ENCODE results near the gene KSR2. TPM values are rescaled to one million over a fixed set of nuclear protein-coding genes. Genes with fewer than 3 reads are reported as not detected.
"Not testable (repeated sequence)": the region's sequence is repeated elsewhere in the genome, so short reads cannot be mapped to it uniquely, and the experiment has no call there.

The KSR2 gene
- total and polyA plus RNA-seq, 3 donors from 2014 or later: 2.4 to 3.8 (median 2.4) TPM

DNA sequence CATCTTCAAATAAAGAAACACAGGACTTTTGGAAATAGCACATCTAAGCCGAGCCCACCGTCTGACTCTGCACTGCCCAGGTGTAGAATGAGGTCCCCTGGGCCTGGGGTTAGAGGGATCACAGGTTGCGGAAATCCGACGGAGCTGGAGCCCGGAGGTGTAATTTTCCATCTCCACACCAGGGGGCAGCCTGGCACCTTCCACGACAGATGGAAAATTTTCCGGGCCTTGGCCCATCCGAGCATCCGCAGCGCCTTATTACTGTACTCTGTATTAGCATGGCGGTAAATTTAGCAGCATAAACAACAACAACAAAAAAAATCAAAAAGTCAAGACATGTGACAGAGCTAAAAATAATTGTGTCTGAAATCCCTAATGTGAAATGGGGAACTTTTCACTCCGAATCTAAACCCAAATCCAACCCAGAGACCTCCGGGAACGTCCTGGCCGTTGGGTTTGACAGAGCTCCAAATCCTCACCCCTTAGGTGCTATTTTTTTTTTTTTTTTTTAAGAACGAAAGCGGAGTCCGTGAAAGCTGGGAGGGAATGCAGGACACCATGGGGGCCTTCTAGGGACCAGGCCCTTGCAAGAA lies 93.9 kb downstream of the KSR2 start:
- Histone ChIP-seq H3K4me3 (no peak overlapping the region), H3K36me3 (ENCODE audit: low read depth, missing control alignments) (no peaks in the 10 kb centered on the region), H3K9me3 (no peaks in the 10 kb centered on the region), H3K27ac (no peak overlapping the region), H3K4me1 (peaks cover 4% of the 10 kb centered on the region), H3K27me3 (no peaks in the 10 kb centered on the region)
- peak; percentile 84 for DNase-seq
- intact Hi-C loops (cut with DNase I; ENCODE audit: low total_unique reads): no loop called here
- TF ChIP-seq, protein P1, sequence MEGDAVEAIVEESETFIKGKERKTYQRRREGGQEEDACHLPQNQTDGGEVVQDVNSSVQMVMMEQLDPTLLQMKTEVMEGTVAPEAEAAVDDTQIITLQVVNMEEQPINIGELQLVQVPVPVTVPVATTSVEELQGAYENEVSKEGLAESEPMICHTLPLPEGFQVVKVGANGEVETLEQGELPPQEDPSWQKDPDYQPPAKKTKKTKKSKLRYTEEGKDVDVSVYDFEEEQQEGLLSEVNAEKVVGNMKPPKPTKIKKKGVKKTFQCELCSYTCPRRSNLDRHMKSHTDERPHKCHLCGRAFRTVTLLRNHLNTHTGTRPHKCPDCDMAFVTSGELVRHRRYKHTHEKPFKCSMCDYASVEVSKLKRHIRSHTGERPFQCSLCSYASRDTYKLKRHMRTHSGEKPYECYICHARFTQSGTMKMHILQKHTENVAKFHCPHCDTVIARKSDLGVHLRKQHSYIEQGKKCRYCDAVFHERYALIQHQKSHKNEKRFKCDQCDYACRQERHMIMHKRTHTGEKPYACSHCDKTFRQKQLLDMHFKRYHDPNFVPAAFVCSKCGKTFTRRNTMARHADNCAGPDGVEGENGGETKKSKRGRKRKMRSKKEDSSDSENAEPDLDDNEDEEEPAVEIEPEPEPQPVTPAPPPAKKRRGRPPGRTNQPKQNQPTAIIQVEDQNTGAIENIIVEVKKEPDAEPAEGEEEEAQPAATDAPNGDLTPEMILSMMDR (IDR thresholded peaks at IDR 0.05): peak; percentile 80 to 94 (median 93)
- no peak for TF ChIP-seq POLR2A (IDR thresholded peaks at IDR 0.05)
- WGBS, 2 donors: 11 to 17% methylated on average over 18 to 19 of the region's 19 CpGs

DNA sequence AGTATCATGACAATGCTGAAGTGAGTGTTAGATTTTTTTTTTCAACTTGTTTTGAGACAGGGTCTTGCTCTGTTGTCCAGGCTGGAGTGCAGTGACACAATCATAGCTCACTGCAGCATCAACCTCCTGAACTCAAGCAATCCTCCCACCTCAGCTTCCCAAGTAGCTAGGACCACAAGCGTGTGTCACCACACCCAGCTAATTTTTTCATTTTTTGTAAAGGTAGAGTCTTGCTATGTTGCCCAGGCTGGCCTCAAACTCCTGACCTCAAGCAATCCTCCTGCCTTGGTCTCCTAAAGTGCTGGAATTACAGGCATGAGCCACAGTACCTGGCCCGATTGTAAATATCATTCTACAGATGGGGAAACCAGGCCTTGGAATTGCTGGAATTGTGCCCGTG lies 94.6 kb downstream of the KSR2 start:
- H3K27me3 ChIP-seq; H3K4me1 ChIP-seq; H3K36me3 ChIP-seq (ENCODE audit: low read depth, missing control alignments); H3K9me3 ChIP-seq; H3K4me3 ChIP-seq; H3K27ac ChIP-seq; DNase-seq; intact Hi-C loops (cut with DNase I; ENCODE audit: low total_unique reads): not testable (repeated sequence)
- 67 to 70% methylated on average over 3 of the region's 3 CpGs for WGBS, 2 donors

DNA sequence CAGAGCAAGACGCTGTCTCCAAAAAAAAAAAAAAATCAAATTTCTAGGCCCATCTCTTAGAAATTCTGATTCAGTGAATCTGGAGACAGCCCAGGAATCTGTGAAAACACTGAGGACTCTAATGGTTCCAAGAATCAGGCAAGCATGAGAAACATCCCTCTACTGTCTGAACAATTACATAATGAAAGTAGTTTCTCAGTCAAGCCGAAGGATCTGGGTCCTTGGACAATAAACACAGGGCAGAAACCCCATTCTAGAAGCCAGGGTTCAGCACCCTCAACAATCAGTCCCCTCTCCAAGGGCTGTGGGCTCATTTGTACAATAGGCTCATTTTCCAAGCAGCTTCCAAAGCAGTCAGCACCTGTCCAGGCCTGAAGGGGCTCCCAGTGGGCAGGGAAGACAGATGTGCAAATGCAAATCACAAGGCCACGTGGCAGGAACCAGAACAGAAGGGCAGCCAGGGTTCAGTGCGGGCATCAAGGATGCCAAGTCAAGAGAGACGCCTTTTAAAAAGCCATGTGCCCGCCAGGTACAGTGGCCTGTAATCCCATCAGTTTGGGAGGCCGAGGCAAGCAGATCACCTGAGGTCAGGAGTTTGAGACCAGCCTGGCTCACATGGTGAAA lies 96.1 kb downstream of the KSR2 start:
- H3K4me1 ChIP-seq: peaks cover 4% of the 10 kb centered on the region
- H3K27ac ChIP-seq: no peak overlapping the region
- intact Hi-C loops (cut with DNase I; ENCODE audit: low total_unique reads): no loop called here
- H3K27me3 ChIP-seq: no peaks in the 10 kb centered on the region
- WGBS, 2 donors: 66 to 77% methylated on average over 7 of the region's 7 CpGs
- TF ChIP-seq POLR2A (IDR thresholded peaks at IDR 0.05): no peak
- no peaks in the 10 kb centered on the region for H3K9me3 ChIP-seq
- H3K36me3 ChIP-seq (ENCODE audit: low read depth, missing control alignments): no peaks in the 10 kb centered on the region
- no peak for DNase-seq
- no peak overlapping the region for H3K4me3 ChIP-seq

DNA sequence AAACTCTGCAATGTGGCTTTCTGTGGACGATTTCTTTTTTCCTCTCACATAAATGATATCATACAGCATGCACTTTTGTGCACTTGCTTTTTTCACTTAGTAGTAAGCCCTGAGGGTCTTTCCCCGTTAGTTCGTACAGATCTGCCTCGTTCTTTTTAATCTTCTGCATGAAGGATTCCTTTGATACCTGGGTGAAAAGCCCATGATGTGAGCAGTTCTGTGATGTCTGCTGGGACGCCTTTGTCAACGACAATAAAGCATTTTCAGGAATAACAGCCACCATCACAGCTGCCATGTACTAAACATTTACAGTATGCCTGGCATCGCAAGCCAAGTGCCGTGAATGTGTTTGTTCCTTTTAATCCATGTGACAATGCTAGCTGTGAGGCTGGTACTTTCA lies 99.2 kb downstream of the KSR2 start:
- no peak overlapping the region for H3K27ac ChIP-seq
- WGBS, 2 donors: 82 to 86% methylated on average over 8 of the region's 8 CpGs
- no peaks in the 10 kb centered on the region for H3K9me3 ChIP-seq
- TF ChIP-seq, protein P1 (IDR thresholded peaks at IDR 0.05): no peak
- no peak for TF ChIP-seq POLR2A (IDR thresholded peaks at IDR 0.05)
- no peaks in the 10 kb centered on the region for H3K27me3 ChIP-seq
- H3K4me3 ChIP-seq: no peak overlapping the region
- DNase-seq: no peak
- H3K4me1 ChIP-seq: peaks cover 4% of the 10 kb centered on the region
- H3K36me3 ChIP-seq (ENCODE audit: low read depth, missing control alignments): no peaks in the 10 kb centered on the region
- intact Hi-C loops (cut with DNase I; ENCODE audit: low total_unique reads): no loop called here

DNA sequence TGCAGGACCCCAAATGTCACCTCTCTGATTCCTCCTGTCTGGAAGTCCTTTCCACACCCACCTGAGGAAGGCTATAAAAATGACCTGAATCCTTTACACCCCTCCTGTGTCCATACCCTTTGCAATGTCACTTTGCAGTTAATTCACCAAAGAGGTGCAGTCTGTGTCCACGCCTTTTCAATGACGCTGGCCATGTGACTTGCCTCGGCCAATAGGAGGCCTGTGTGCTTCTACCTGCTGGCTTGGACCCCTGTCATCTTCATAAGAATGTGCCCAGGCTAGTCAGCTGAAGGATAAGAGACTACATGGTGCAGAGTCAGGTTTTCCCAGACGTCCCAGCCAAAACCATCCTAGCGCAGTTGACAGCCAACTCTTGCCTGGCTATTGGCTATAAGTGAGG lies 101.4 kb downstream of the KSR2 start:
- Histone ChIP-seq H3K4me3 (no peak overlapping the region), H3K9me3 (no peaks in the 10 kb centered on the region), H3K27me3 (no peaks in the 10 kb centered on the region), H3K36me3 (ENCODE audit: low read depth, missing control alignments) (no peaks in the 10 kb centered on the region), H3K4me1 (peaks cover 4% of the 10 kb centered on the region), H3K27ac (no peak overlapping the region)
- WGBS, 2 donors: 73 to 90% methylated on average over 4 to 5 of the region's 5 CpGs
- intact Hi-C loops (cut with DNase I; ENCODE audit: low total_unique reads): no loop called here
- no peak for DNase-seq
- no peak for TF ChIP-seq POLR2A (IDR thresholded peaks at IDR 0.05)
- TF ChIP-seq, protein P1 (IDR thresholded peaks at IDR 0.05): no peak

DNA sequence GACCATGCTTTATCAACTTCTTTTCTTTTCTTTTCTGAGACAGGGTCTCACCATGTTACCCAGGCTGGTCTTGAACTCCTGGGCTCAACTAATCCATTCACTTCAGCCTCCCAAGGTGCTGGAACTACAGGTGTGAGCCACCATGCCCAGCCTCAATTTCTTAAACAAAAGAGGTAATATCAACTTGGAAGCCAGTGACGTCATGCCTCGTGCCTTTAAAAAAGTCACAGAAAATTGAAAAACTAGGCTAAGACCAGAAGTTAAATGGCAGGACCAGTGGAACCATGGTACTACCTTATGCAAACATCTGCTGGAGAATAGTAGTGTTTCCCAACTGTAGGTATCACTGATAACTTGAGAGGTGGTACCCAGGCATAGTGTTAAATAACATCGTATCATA lies 103.3 kb downstream of the KSR2 start:
- Histone ChIP-seq H3K27me3 (no peaks in the 10 kb centered on the region), H3K27ac (no peak overlapping the region), H3K9me3 (no peaks in the 10 kb centered on the region), H3K36me3 (ENCODE audit: low read depth, missing control alignments) (no peaks in the 10 kb centered on the region), H3K4me1 (no peaks in the 10 kb centered on the region), H3K4me3 (no peak overlapping the region)
- TF ChIP-seq POLR2A (IDR thresholded peaks at IDR 0.05): no peak
- TF ChIP-seq, protein P1 (IDR thresholded peaks at IDR 0.05): no peak
- no peak for DNase-seq
- 85 to 86% methylated on average over 3 of the region's 3 CpGs for WGBS, 2 donors
- intact Hi-C loops (cut with DNase I; ENCODE audit: low total_unique reads): no loop called here

Data from testis (tissue), 3 donors.